Chondrocyte (in vitro differentiated cells): Measurements from ENCODE around the gene METTL21C. TPM values are rescaled to one million over a fixed set of nuclear protein-coding genes. Genes with fewer than 3 reads are reported as not detected.

ENCODE experiments used
- DNase-seq: peaks from one replicate; pipeline ENCODE4 v3.0.0; 2021; ENCODE audit warnings: mixed read lengths, low spot score
- H3K27ac Mint-ChIP-seq: one replicate; pipeline ENCODE4 v1.8.0; 2021; ENCODE audit warnings: mild to moderate bottlenecking, moderate library complexity, mixed read lengths; ENCODE audit not compliant: unreplicated experiment
- H3K27me3 Mint-ChIP-seq: 2 replicates; pipeline ENCODE4 v1.8.0; 2021; ENCODE audit warnings: low read depth, mixed read lengths
- H3K36me3 Mint-ChIP-seq: 2 replicates; pipeline ENCODE4 v1.8.0; 2021; ENCODE audit warnings: low read depth, mixed read lengths
- H3K4me1 Mint-ChIP-seq: 2 replicates; pipeline ENCODE4 v1.8.0; 2021; ENCODE audit warnings: low read depth, mild to moderate bottlenecking, mixed read lengths
- H3K4me3 Mint-ChIP-seq: one replicate; pipeline ENCODE4 v1.8.0; 2021; ENCODE audit warnings: mild to moderate bottlenecking, moderate library complexity, mixed read lengths; ENCODE audit not compliant: unreplicated experiment
- H3K9me3 Mint-ChIP-seq: 2 replicates; pipeline ENCODE4 v1.8.0; 2021; ENCODE audit warnings: low read depth, mixed read lengths
- CTCF ChIP-seq: fragments of 200-600 bp; sonication (generic); IDR thresholded peaks from 2 replicates; pipeline ENCODE4 v1.5.0; 2021; ENCODE audit warnings: antibody characterized with exemption, mild to moderate bottlenecking, moderate library complexity
- total RNA-seq: library from RNA; stranded (reverse); gene quantifications from 3 replicates; pipeline ENCODE4 v1.2.1, GENCODE V29; 2021

METTL21C gene
- total RNA-seq, 1 donor from 2014 or later, result not detected

GRCh38 chr13:102724923-102725322, 30.1 kb upstream of the METTL21C start:
- Mint-ChIP-seq H3K27ac (no peak overlapping the region), H3K4me3 (no peak overlapping the region), H3K27me3 (peaks cover 1% of the 10 kb centered on the region), H3K36me3 (no peaks in the 10 kb centered on the region), H3K4me1 (peaks cover 10% of the 10 kb centered on the region), H3K9me3 (no peaks in the 10 kb centered on the region)
- no peak for DNase-seq
- peak; percentile 88 for TF ChIP-seq CTCF

- peaks cover 1% of the 10 kb centered on the region for H3K27me3 Mint-ChIP-seq
- H3K9me3 Mint-ChIP-seq, result peaks cover 2% of the 10 kb centered on the region
- H3K27ac Mint-ChIP-seq, result no peak overlapping the region
- H3K4me3 Mint-ChIP-seq, result no peak overlapping the region
- no peak for TF ChIP-seq CTCF
- peaks cover 4% of the 10 kb centered on the region for H3K4me1 Mint-ChIP-seq
- H3K36me3 Mint-ChIP-seq, result no peaks in the 10 kb centered on the region
- DNase-seq, result no peak
These were observed 27.0 kb upstream of the METTL21C start for GRCh38 chr13:102721800-102722231.

GRCh38 chr13:102718746-102719145, 23.9 kb upstream of the METTL21C start:
- no peak for TF ChIP-seq CTCF
- no peak overlapping the region for H3K27ac Mint-ChIP-seq
- H3K27me3 Mint-ChIP-seq, result peaks cover 1% of the 10 kb centered on the region
- H3K4me3 Mint-ChIP-seq, result no peak overlapping the region
- DNase-seq, result no peak
- no peaks in the 10 kb centered on the region for H3K36me3 Mint-ChIP-seq
- peaks cover 9% of the 10 kb centered on the region for H3K4me1 Mint-ChIP-seq
- peaks cover 11% of the 10 kb centered on the region for H3K9me3 Mint-ChIP-seq

- DNase-seq, result no peak
- no peaks in the 10 kb centered on the region for H3K27me3 Mint-ChIP-seq
- H3K4me3 Mint-ChIP-seq, result no peak overlapping the region
- no peaks in the 10 kb centered on the region for H3K36me3 Mint-ChIP-seq
- H3K9me3 Mint-ChIP-seq, result peaks cover 11% of the 10 kb centered on the region
- no peak overlapping the region for H3K27ac Mint-ChIP-seq
- H3K4me1 Mint-ChIP-seq, result peaks cover 5% of the 10 kb centered on the region
- TF ChIP-seq CTCF, result no peak
These were observed 20.6 kb upstream of the METTL21C start for GRCh38 chr13:102715447-102715846.

GRCh38 chr13:102710261-102710679, 15.4 kb upstream of the METTL21C start:
- H3K27ac Mint-ChIP-seq, result peak overlapping the region; percentile 12
- no peaks in the 10 kb centered on the region for H3K9me3 Mint-ChIP-seq
- DNase-seq, result no peak
- H3K27me3 Mint-ChIP-seq, result no peaks in the 10 kb centered on the region
- H3K4me3 Mint-ChIP-seq, result no peak overlapping the region
- H3K36me3 Mint-ChIP-seq, result no peaks in the 10 kb centered on the region
- no peak for TF ChIP-seq CTCF
- peaks cover 32% of the 10 kb centered on the region for H3K4me1 Mint-ChIP-seq
